ENCODE measurements around the gene DERA.

- no peak for TF ChIP-seq EZH2 (IDR thresholded peaks at IDR 0.05; ENCODE audit: low read length, missing control alignments)
- TF ChIP-seq, protein P1, sequence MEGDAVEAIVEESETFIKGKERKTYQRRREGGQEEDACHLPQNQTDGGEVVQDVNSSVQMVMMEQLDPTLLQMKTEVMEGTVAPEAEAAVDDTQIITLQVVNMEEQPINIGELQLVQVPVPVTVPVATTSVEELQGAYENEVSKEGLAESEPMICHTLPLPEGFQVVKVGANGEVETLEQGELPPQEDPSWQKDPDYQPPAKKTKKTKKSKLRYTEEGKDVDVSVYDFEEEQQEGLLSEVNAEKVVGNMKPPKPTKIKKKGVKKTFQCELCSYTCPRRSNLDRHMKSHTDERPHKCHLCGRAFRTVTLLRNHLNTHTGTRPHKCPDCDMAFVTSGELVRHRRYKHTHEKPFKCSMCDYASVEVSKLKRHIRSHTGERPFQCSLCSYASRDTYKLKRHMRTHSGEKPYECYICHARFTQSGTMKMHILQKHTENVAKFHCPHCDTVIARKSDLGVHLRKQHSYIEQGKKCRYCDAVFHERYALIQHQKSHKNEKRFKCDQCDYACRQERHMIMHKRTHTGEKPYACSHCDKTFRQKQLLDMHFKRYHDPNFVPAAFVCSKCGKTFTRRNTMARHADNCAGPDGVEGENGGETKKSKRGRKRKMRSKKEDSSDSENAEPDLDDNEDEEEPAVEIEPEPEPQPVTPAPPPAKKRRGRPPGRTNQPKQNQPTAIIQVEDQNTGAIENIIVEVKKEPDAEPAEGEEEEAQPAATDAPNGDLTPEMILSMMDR (conservative IDR thresholded peaks at IDR 0.05 in 1 of 2, IDR thresholded peaks at IDR 0.05 in 1 of 2; ENCODE audit: low read depth in 1 of 2, low read length in 2 of 2) = no peak
Observed at GRCh38 chr12:16006752-16007151, 95.6 kb downstream of the DERA start.

Data from fibroblast of lung (primary cell).